ENCODE results near the gene NMT2.
A peak's percentile ranks its signal among the peaks of the same experiment; 100 is the strongest.

The NMT2 gene

GRCh38 chr10:15124190-15124589, 44.3 kb downstream of the NMT2 start:
- ChIA-PET CTCF (interaction anchor here (0.7 to 2.3 kb wide), 6 partner anchors 10 to 247 kb away, joined by 3 to 5 read pairs (median 3); partner anchors contain the start of gene FAM171A1), POLR2A (no interaction called here)
- no peak for DNase-seq (ENCODE audit: low read depth, low spot score)
- TF ChIP-seq, protein P1, sequence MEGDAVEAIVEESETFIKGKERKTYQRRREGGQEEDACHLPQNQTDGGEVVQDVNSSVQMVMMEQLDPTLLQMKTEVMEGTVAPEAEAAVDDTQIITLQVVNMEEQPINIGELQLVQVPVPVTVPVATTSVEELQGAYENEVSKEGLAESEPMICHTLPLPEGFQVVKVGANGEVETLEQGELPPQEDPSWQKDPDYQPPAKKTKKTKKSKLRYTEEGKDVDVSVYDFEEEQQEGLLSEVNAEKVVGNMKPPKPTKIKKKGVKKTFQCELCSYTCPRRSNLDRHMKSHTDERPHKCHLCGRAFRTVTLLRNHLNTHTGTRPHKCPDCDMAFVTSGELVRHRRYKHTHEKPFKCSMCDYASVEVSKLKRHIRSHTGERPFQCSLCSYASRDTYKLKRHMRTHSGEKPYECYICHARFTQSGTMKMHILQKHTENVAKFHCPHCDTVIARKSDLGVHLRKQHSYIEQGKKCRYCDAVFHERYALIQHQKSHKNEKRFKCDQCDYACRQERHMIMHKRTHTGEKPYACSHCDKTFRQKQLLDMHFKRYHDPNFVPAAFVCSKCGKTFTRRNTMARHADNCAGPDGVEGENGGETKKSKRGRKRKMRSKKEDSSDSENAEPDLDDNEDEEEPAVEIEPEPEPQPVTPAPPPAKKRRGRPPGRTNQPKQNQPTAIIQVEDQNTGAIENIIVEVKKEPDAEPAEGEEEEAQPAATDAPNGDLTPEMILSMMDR (IDR thresholded peaks at IDR 0.05; ENCODE audit: insufficient read depth, low read length, missing control alignments), result no peak
- H3K4me3 ChIP-seq (ENCODE audit: low read depth, low read length), result no peak overlapping the region

GRCh38 chr10:15123749-15124184, 44.7 kb downstream of the NMT2 start:
- DNase-seq (ENCODE audit: low read depth, low spot score), result peak; percentile 81
- TF ChIP-seq, protein P1 (IDR thresholded peaks at IDR 0.05; ENCODE audit: insufficient read depth, low read length, missing control alignments), result no peak
- POLR2A ChIA-PET, result interaction anchor here (0.5 to 0.6 kb wide), 2 partner anchors 14 to 24 kb away, joined by 3 read pairs; no protein-coding TSS in a partner anchor

GRCh38 chr10:15122477-15123030, 45.9 kb downstream of the NMT2 start:
- POLR2A ChIA-PET, result no interaction called here
- TF ChIP-seq, protein P1 (IDR thresholded peaks at IDR 0.05; ENCODE audit: insufficient read depth, low read length, missing control alignments), result no peak

More at GRCh38 chr10:15123749-15124184, 44.7 kb downstream of the NMT2 start:
- CTCF ChIA-PET, result interaction anchor here (0.7 to 2.6 kb wide), 8 partner anchors 10 to 247 kb away, joined by 3 to 14 read pairs (median 4); partner anchors contain the start of gene FAM171A1
- no peak overlapping the region for H3K4me3 ChIP-seq (ENCODE audit: low read depth, low read length)

DNA sequence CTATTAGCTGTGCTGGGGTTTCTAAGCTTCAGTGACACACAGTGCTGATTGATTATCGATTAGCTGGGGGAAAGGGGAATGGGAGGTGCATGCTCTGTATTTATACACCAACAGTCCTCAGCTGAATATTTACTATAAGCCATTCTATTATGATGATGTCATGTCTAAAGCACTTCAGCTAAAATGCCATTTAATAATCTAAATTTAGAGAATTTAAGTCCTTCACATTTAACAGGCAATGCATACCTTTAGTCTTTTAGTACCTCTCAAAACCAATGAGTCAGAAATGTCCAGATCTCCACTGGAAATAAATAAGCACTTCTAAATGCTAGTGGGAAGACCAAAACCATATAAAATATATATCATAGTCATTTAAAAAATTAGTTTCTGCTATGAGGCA, 46.8 kb downstream of the NMT2 start:
- ChIA-PET POLR2A (no interaction called here), CTCF (interaction anchor here (2.6 kb wide), 1 partner anchor 15 kb away, joined by 14 read pairs; no protein-coding TSS in a partner anchor)
- no peak for DNase-seq (ENCODE audit: low read depth, low spot score)
- TF ChIP-seq, protein P1 (IDR thresholded peaks at IDR 0.05; ENCODE audit: insufficient read depth, low read length, missing control alignments), result no peak
- H3K4me3 ChIP-seq (ENCODE audit: low read depth, low read length), result no peak overlapping the region

More at GRCh38 chr10:15122477-15123030, 45.9 kb downstream of the NMT2 start:
- CTCF ChIA-PET, result interaction anchor here (0.7 to 2.6 kb wide), 3 partner anchors 16 to 1453 kb away, joined by 3 to 14 read pairs (median 7); no protein-coding TSS in a partner anchor
- no peak for DNase-seq (ENCODE audit: low read depth, low spot score)
- H3K4me3 ChIP-seq (ENCODE audit: low read depth, low read length), result no peak overlapping the region

DNA sequence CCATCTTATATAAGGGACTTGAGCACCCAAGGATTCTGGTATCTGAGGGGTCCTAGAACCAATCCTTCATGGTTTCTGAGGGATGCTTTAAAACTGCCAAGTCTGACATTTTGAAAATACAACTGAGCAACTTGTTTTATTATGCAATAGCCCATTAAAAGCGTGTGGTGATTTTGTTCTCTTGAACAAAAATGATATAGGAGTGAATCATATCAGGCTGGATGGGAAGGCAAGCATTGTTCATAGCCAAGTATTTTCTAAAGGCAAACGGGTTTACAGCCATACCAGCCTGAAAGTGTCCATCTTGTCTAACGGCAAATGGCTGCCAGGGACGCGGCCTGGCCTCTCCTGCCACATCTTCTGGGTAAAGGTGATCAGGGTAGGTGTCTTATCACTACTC, 48.0 kb downstream of the NMT2 start:
- ChIA-PET POLR2A (no interaction called here), CTCF (no interaction called here)
- no peak for DNase-seq (ENCODE audit: low read depth, low spot score)
- no peak overlapping the region for H3K4me3 ChIP-seq (ENCODE audit: low read depth, low read length)
- TF ChIP-seq, protein P1 (IDR thresholded peaks at IDR 0.05; ENCODE audit: insufficient read depth, low read length, missing control alignments), result no peak

DNA sequence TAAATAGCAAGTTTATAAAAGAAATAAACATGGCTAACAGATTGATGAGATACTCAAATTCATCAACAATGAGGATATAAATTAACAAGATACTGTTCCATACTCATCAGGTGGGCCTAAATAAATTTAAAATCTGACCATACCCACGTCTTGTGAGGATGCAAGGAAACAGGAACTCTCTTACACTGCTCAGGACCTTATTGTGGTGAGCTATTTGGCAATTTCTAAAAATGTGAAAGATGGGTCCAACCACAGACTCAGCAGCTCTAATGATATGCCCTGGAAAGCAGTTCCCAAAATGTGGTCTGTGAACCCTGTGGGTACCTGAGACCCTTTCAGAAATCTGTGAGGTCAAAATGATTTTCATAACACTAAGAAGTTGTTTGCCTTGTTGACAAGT, 49.9 kb downstream of the NMT2 start:
- no peak for DNase-seq (ENCODE audit: low read depth, low spot score)
- TF ChIP-seq, protein P1 (IDR thresholded peaks at IDR 0.05; ENCODE audit: insufficient read depth, low read length, missing control alignments), result no peak
- no peak overlapping the region for H3K4me3 ChIP-seq (ENCODE audit: low read depth, low read length)
- CTCF ChIA-PET, result interaction anchor here (2.8 kb wide), 1 partner anchor 16 kb away, joined by 7 read pairs; no protein-coding TSS in a partner anchor
- POLR2A ChIA-PET, result no interaction called here

Measured in AG04449 (cell line).